KMS-11 (cell line): ENCODE data around the gene PHF21B.

ENCODE experiments used
- H2AFZ ChIP-seq: fragments of 200-600 bp; sonication (generic); 2 replicates; pipeline ENCODE4 v1.6.1; 2016; ENCODE audit warnings: antibody characterized with exemption, mixed run types, low read depth
- H3K27ac ChIP-seq: fragments of 200-600 bp; sonication (generic); 2 replicates; pipeline ENCODE4 v1.6.1; 2016; ENCODE audit warnings: mild to moderate bottlenecking, mixed run types
- H3K27me3 ChIP-seq: fragments of 200-600 bp; sonication (generic); 2 replicates; pipeline ENCODE4 v1.6.1; 2017; ENCODE audit warnings: mild to moderate bottlenecking, low read depth, mixed run types, moderate library complexity; ENCODE audit not compliant: insufficient read depth
- H3K36me3 ChIP-seq: fragments of 200-600 bp; sonication (generic); 2 replicates; pipeline ENCODE4 v1.6.1; 2017; ENCODE audit warnings: mild to moderate bottlenecking, mixed run types; ENCODE audit not compliant: insufficient read depth
- H3K4me1 ChIP-seq: fragments of 200-600 bp; sonication (generic); 2 replicates; pipeline ENCODE4 v1.6.1; 2016; ENCODE audit warnings: mild to moderate bottlenecking, low read depth, mixed run types; ENCODE audit not compliant: poor library complexity, severe bottlenecking
- H3K4me2 ChIP-seq: fragments of 200-600 bp; sonication (generic); 2 replicates; pipeline ENCODE4 v1.7.0; 2016; ENCODE audit warnings: mild to moderate bottlenecking, mixed run types
- H3K4me3 ChIP-seq: fragments of 200-600 bp; sonication (generic); IDR thresholded peaks from 2 replicates; pipeline ENCODE4 v1.6.1; 2017; ENCODE audit warnings: low read depth, low read length, mixed read lengths; ENCODE audit not compliant: insufficient read depth
- H3K79me2 ChIP-seq: fragments of 200-600 bp; sonication (generic); 2 replicates; pipeline ENCODE4 v1.6.1; 2016; ENCODE audit warnings: low read depth, mixed run types; ENCODE audit not compliant: insufficient read depth
- H3K9ac ChIP-seq: fragments of 200-600 bp; sonication (generic); 2 replicates; pipeline ENCODE4 v1.6.1; 2016; ENCODE audit warnings: mild to moderate bottlenecking, mixed run types
- H4K20me1 ChIP-seq: fragments of 200-600 bp; sonication (generic); 2 replicates; pipeline ENCODE4 v1.6.1; 2016; ENCODE audit warnings: mild to moderate bottlenecking, mixed run types; ENCODE audit not compliant: insufficient read depth
- TF ChIP-seq, protein P1 (sequence below): fragments of 200-600 bp; sonication (generic); conservative IDR thresholded peaks from 2 replicates; pipeline ENCODE4 v1.6.1; 2017; ENCODE audit warnings: low read depth, mild to moderate bottlenecking, antibody characterized with exemption, low read length, moderate library complexity, mixed read lengths

Gene PHF21B

DNA sequence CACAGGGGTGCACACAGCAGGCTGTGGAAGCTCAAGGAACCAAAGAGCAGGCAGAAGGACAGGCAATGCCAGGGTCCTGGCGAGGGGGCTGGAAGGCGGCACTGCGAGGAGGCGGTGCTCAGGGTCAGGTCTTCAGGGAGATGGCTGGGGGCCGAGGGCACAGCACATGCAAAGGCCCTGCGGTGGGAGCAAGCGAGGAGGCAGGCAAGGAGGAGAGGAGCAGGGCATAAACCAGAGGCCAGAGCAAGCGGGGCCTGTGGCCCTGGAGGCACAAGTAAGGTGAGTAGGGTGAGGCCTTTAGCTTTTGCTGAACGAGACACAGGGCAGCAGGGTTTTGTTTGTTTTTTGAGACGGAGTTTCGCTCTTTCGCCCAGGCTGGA, 130.5 kb downstream of the PHF21B start:
- H3K9ac ChIP-seq = no peak overlapping the region
- H4K20me1 ChIP-seq = no peaks in the 10 kb centered on the region
- H3K4me2 ChIP-seq = no peak overlapping the region
- H2AFZ ChIP-seq = no peak overlapping the region
- TF ChIP-seq, protein P1, sequence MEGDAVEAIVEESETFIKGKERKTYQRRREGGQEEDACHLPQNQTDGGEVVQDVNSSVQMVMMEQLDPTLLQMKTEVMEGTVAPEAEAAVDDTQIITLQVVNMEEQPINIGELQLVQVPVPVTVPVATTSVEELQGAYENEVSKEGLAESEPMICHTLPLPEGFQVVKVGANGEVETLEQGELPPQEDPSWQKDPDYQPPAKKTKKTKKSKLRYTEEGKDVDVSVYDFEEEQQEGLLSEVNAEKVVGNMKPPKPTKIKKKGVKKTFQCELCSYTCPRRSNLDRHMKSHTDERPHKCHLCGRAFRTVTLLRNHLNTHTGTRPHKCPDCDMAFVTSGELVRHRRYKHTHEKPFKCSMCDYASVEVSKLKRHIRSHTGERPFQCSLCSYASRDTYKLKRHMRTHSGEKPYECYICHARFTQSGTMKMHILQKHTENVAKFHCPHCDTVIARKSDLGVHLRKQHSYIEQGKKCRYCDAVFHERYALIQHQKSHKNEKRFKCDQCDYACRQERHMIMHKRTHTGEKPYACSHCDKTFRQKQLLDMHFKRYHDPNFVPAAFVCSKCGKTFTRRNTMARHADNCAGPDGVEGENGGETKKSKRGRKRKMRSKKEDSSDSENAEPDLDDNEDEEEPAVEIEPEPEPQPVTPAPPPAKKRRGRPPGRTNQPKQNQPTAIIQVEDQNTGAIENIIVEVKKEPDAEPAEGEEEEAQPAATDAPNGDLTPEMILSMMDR = no peak
- H3K27ac ChIP-seq = no peak overlapping the region
- H3K4me1 ChIP-seq = no peaks in the 10 kb centered on the region
- no peak overlapping the region for H3K4me3 ChIP-seq
- peaks cover 9% of the 10 kb centered on the region for H3K27me3 ChIP-seq
- H3K79me2 ChIP-seq = no peaks in the 10 kb centered on the region
- no peaks in the 10 kb centered on the region for H3K36me3 ChIP-seq

DNA sequence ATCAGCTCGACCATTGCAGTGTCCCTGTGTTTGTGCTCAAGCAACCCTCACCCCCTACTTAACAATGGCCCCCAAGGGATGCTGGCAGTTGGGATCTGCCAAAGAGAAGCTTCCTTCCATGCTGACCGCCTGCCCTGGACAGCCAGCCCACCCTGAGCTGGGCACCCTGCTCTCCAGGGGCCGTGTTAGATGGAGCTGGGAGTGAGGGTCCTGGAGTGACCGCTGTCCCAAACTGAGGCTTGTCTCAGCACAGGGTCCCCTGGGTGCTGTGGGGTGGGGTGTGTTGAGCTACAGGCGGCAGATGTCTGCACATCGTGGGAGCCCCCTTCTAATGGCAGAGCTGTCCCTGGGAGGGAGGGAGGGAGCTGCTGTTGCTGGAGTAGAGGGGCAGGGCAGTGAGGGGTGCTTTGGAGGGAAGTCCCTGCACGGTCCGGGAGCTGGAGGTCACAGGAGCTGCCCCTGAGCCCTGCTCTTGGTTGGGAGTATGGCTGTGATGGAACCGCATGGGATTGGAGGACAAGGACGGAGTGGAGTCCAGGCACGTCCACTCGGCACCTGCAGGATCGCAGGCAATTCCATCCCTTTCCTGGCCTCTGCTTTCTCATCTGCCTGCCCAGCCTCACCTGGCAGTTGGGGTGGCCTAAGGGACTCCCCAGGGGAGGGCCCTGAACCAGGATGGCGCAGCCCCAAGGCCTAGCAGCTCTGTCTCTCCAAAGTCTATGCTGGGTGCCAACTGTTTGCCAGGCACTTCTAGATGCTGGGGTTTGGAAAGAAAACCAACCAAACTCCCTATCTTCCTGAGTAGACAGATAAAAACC, 131.1 kb downstream of the PHF21B start:
- no peaks in the 10 kb centered on the region for H3K36me3 ChIP-seq
- H4K20me1 ChIP-seq = no peaks in the 10 kb centered on the region
- H3K4me1 ChIP-seq = no peaks in the 10 kb centered on the region
- H3K9ac ChIP-seq = no peak overlapping the region
- no peak overlapping the region for H3K27ac ChIP-seq
- H3K4me3 ChIP-seq = no peak overlapping the region
- no peak overlapping the region for H3K4me2 ChIP-seq
- H2AFZ ChIP-seq = no peak overlapping the region
- TF ChIP-seq, protein P1 = no peak
- peaks cover 9% of the 10 kb centered on the region for H3K27me3 ChIP-seq
- H3K79me2 ChIP-seq = no peaks in the 10 kb centered on the region

DNA sequence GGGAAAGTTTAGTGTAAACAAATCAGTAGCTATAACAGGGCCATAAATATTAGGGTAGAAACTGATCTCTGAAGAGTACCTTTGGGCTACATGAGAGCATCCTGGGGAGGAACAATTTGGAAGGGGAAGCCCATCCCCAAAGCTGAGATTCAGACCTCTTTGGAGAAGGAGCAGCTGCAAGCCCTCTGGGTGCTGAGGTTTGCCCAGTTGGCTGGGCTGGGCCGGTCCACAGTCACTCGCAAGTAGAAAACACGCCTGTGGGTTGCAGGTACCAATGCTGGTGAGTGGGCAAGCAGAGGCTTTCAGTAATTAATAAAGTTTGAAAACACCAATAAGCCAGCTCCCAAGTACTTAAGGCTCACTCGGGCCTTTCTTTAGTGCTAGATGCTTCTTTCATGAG, 132.9 kb downstream of the PHF21B start:
- Histone ChIP-seq H3K4me1 (no peaks in the 10 kb centered on the region), H3K9ac (no peak overlapping the region)

DNA sequence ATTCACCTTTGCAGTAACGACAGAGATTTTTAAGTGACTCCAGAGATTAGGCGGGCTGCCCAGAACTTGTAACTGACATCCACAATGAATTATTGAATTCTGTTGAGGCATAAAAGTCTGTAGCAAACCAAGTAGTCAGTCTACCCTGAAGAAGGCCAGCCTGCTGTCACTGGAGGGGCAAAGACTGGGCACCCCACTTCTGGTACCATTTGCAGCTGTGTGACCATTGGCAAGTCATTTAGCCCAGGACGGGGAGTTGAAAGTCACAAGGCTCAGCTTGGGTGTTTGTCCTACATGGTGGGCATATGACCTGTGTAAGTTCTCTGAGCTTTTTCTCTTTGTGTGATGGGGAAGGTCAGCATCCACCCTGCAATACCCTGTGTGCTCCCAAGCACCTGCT, 138.0 kb downstream of the PHF21B start:
- H3K27me3 ChIP-seq = peaks cover 4% of the 10 kb centered on the region; the same call in 1 of the 2 replicates
- H4K20me1 ChIP-seq = no peaks in the 10 kb centered on the region
- H2AFZ ChIP-seq = no peak overlapping the region
- H3K4me2 ChIP-seq = no peak overlapping the region
- no peak overlapping the region for H3K27ac ChIP-seq
- no peaks in the 10 kb centered on the region for H3K79me2 ChIP-seq
- H3K36me3 ChIP-seq = no peaks in the 10 kb centered on the region
- H3K4me1 ChIP-seq = no peaks in the 10 kb centered on the region
- H3K9ac ChIP-seq = no peak overlapping the region
- TF ChIP-seq, protein P1 = no peak
- no peak overlapping the region for H3K4me3 ChIP-seq

More for the DNA sequence above, 132.9 kb downstream of the PHF21B start:
- TF ChIP-seq, protein P1 = no peak
- H3K4me3 ChIP-seq = no peak overlapping the region
- no peaks in the 10 kb centered on the region for H3K36me3 ChIP-seq
- no peaks in the 10 kb centered on the region for H4K20me1 ChIP-seq
- no peaks in the 10 kb centered on the region for H3K79me2 ChIP-seq
- no peak overlapping the region for H3K27ac ChIP-seq
- no peak overlapping the region for H2AFZ ChIP-seq
- no peak overlapping the region for H3K4me2 ChIP-seq
- peaks cover 9% of the 10 kb centered on the region for H3K27me3 ChIP-seq
